Common myeloid progenitor, CD34-positive (primary cell): ENCODE data around the gene SULT1C4.

ENCODE experiments used
- CTCF ChIA-PET: fragments of 350-600 bp; sonication (Branson Sonifier 250); formaldehyde crosslinking; loops from one replicate; lab custom pipeline; 2021; ENCODE audit warnings: antibody characterized with exemption; lab: Charles Lee
- POLR2A ChIA-PET: fragments of 350-600 bp; sonication (Branson Sonifier 250); formaldehyde crosslinking; loops from one replicate; lab custom pipeline; 2021; ENCODE audit warnings: antibody characterized with exemption; lab: Charles Lee
- DNase-seq, 3 donors: peaks; one replicate each; pipeline versions ENCODE4 v3.0.0 to v3.0.0-alpha.2; 2013
- H3K27ac ChIP-seq, 2 experiments: 1 replicate in 1 of 2; 2 replicates in 1 of 2; pipeline ENCODE4 v1.7.0; 2013; ENCODE audit warnings: inconsistent platforms in 2 of 2, low read length in 2 of 2, mild to moderate bottlenecking in 2 of 2, low read depth in 1 of 2, moderate library complexity in 1 of 2; ENCODE audit not compliant: severe bottlenecking in 2 of 2, insufficient read depth in 1 of 2, poor library complexity in 1 of 2
- H3K27me3 ChIP-seq, 5 experiments: replicated peaks in 2 of 5; 1 replicate in 3 of 5; 2 replicates in 2 of 5; pipeline versions ENCODE4 v1.6.1 to v1.7.0; 2013; ENCODE audit warnings: low read length in 4 of 5, mild to moderate bottlenecking in 2 of 5, moderate library complexity in 2 of 5, inconsistent platforms in 1 of 5; ENCODE audit not compliant: insufficient read depth in 5 of 5, control insufficient read depth in 4 of 5
- H3K36me3 ChIP-seq, 4 experiments: 1 replicate in 2 of 4; 2 replicates in 2 of 4; pipeline versions ENCODE4 v1.6.1 to v1.7.0; 2013; ENCODE audit warnings: low read length in 3 of 4, control low read depth in 1 of 4, mild to moderate bottlenecking in 1 of 4; ENCODE audit not compliant: control insufficient read depth in 4 of 4, insufficient read depth in 4 of 4
- H3K4me1 ChIP-seq, 4 experiments: 1 replicate in 3 of 4; 2 replicates in 1 of 4; pipeline versions ENCODE4 v1.6.1 to v1.7.1; 2013; ENCODE audit warnings: low read length in 3 of 4, mild to moderate bottlenecking in 3 of 4, control low read depth in 1 of 4, inconsistent platforms in 1 of 4, moderate library complexity in 1 of 4; ENCODE audit not compliant: control insufficient read depth in 4 of 4, insufficient read depth in 4 of 4; ENCODE audit errors: control extremely low read depth in 1 of 4
- H3K4me3 ChIP-seq, 7 experiments: 1 replicate in 4 of 7; 2 replicates in 3 of 7; pipeline versions ENCODE4 v1.5.1 to v1.7.0; 2013; ENCODE audit warnings: mild to moderate bottlenecking in 7 of 7, low read length in 6 of 7, moderate library complexity in 6 of 7, inconsistent platforms in 2 of 7, low read depth in 2 of 7, control low read depth in 1 of 7; ENCODE audit not compliant: insufficient read depth in 4 of 7, control insufficient read depth in 1 of 7; ENCODE audit errors: extremely low read depth in 1 of 7
- H3K9me3 ChIP-seq, 5 experiments: 1 replicate in 4 of 5; 2 replicates in 1 of 5; pipeline versions ENCODE4 v1.6.1 to v1.7.1; 2013; ENCODE audit warnings: low read length in 4 of 5, mild to moderate bottlenecking in 2 of 5, inconsistent platforms in 1 of 5, low read depth in 1 of 5, moderate library complexity in 1 of 5; ENCODE audit not compliant: control insufficient read depth in 4 of 5, insufficient read depth in 2 of 5; ENCODE audit errors: control extremely low read depth in 1 of 5
- WGBS: methylation state at CpG from one replicate; pipeline ENCODE4 v1.1.5; 2013; ENCODE audit not compliant: insufficient coverage; 5-methylcytosine and 5-hydroxymethylcytosine counted together

SULT1C4 gene

GRCh38 chr2:108393197-108393596, 15.4 kb downstream of the SULT1C4 start:
- POLR2A ChIA-PET = no interaction called here
- H3K4me1 ChIP-seq = no peaks in the 10 kb centered on the region
- CTCF ChIA-PET = no interaction called here
- peaks cover 0 to 27% (median 1%) of the 10 kb centered on the region in 5 experiments for H3K9me3 ChIP-seq
- DNase-seq = peak in 2 of 3 donors; percentile 14 to 22
- no peak overlapping the region for H3K27ac ChIP-seq
- H3K27me3 ChIP-seq = no peaks in the 10 kb centered on the region
- H3K4me3 ChIP-seq = no peak overlapping the region
- H3K36me3 ChIP-seq = peaks cover 0 to 14% (median 5%) of the 10 kb centered on the region in 4 experiments

- ChIA-PET POLR2A (no interaction called here), CTCF (interaction anchor here (0.8 kb wide), 1 partner anchor 12 kb away, joined by 3 read pairs; no protein-coding TSS in a partner anchor)
- H3K27me3 ChIP-seq = no peaks in the 10 kb centered on the region
- no peak for DNase-seq
- peaks cover 0 to 45% (median 15%) of the 10 kb centered on the region in 5 experiments for H3K9me3 ChIP-seq
- H3K27ac ChIP-seq = no peak overlapping the region
- peaks cover 0 to 8% (median under 1%) of the 10 kb centered on the region in 4 experiments for H3K36me3 ChIP-seq
- H3K4me3 ChIP-seq = no peak overlapping the region
- no peaks in the 10 kb centered on the region for H3K4me1 ChIP-seq
- 92% methylated on average over 7 of the region's 8 CpGs for WGBS
Observed at GRCh38 chr2:108395155-108395554, 17.4 kb downstream of the SULT1C4 start.

- H3K36me3 ChIP-seq = no peaks in the 10 kb centered on the region
- DNase-seq = no peak
- H3K27me3 ChIP-seq = no peaks in the 10 kb centered on the region
- WGBS = 93% methylated on average over 2 of the region's 3 CpGs
- no peak overlapping the region for H3K27ac ChIP-seq
- peaks cover 2 to 53% (median 16%) of the 10 kb centered on the region in 5 experiments for H3K9me3 ChIP-seq
- no peak overlapping the region for H3K4me3 ChIP-seq
- POLR2A ChIA-PET = no interaction called here
- H3K4me1 ChIP-seq = no peaks in the 10 kb centered on the region
- CTCF ChIA-PET = interaction anchor here (1.2 kb wide), 2 partner anchors 21 to 45 kb away, joined by 3 read pairs; no protein-coding TSS in a partner anchor
Observed at GRCh38 chr2:108396845-108397244, 19.1 kb downstream of the SULT1C4 start.

GRCh38 chr2:108399479-108399878, 21.7 kb downstream of the SULT1C4 start:
- WGBS = 94% methylated on average over 2 of the region's 2 CpGs
- ChIA-PET POLR2A (no interaction called here), CTCF (interaction anchor here (0.5 to 1.6 kb wide), 2 partner anchors 19 to 174 kb away, joined by 3 read pairs; no protein-coding TSS in a partner anchor)
- no peak overlapping the region for H3K27ac ChIP-seq
- no peaks in the 10 kb centered on the region for H3K36me3 ChIP-seq
- H3K9me3 ChIP-seq = peaks cover 2 to 38% (median 16%) of the 10 kb centered on the region in 5 experiments
- no peak for DNase-seq
- H3K27me3 ChIP-seq = no peaks in the 10 kb centered on the region
- H3K4me3 ChIP-seq = no peak overlapping the region
- H3K4me1 ChIP-seq = no peaks in the 10 kb centered on the region

- Histone ChIP-seq H3K27me3 (no peaks in the 10 kb centered on the region), H3K9me3 (peaks cover 4 to 47% (median 22%) of the 10 kb centered on the region in 5 experiments), H3K4me1 (no peaks in the 10 kb centered on the region), H3K27ac (no peak overlapping the region), H3K36me3 (no peaks in the 10 kb centered on the region), H3K4me3 (no peak overlapping the region)
- POLR2A ChIA-PET = no interaction called here
- CTCF ChIA-PET = no interaction called here
- WGBS = 83% methylated on average over 1 of the region's 3 CpGs
- DNase-seq = no peak
Observed at GRCh38 chr2:108401800-108402199, 24.0 kb downstream of the SULT1C4 start.

GRCh38 chr2:108403494-108403893, 25.7 kb downstream of the SULT1C4 start:
- CTCF ChIA-PET = interaction anchor here (1.4 kb wide), 1 partner anchor 17 kb away, joined by 3 read pairs; no protein-coding TSS in a partner anchor
- H3K4me1 ChIP-seq = no peaks in the 10 kb centered on the region
- H3K9me3 ChIP-seq = peaks cover 4 to 45% (median 20%) of the 10 kb centered on the region in 5 experiments
- WGBS = 82% methylated on average over 5 of the region's 7 CpGs
- no peak overlapping the region for H3K27ac ChIP-seq
- H3K4me3 ChIP-seq = no peak overlapping the region
- POLR2A ChIA-PET = no interaction called here
- DNase-seq = no peak
- no peaks in the 10 kb centered on the region for H3K36me3 ChIP-seq
- H3K27me3 ChIP-seq = no peaks in the 10 kb centered on the region

GRCh38 chr2:108404784-108405397, 27.1 kb downstream of the SULT1C4 start:
- Histone ChIP-seq H3K4me3 (no peak overlapping the region), H3K4me1 (no peaks in the 10 kb centered on the region), H3K9me3 (peaks cover 4 to 31% (median 9%) of the 10 kb centered on the region in 5 experiments), H3K36me3 (no peaks in the 10 kb centered on the region), H3K27ac (no peak overlapping the region), H3K27me3 (no peaks in the 10 kb centered on the region)
- WGBS = 85% methylated on average over 2 of the region's 4 CpGs
- POLR2A ChIA-PET = no interaction called here
- DNase-seq = no peak
- CTCF ChIA-PET = no interaction called here
